K562 (cell line): ENCODE data around the gene AP2S1. TPM values are rescaled to one million over a fixed set of nuclear protein-coding genes. Genes with fewer than 3 reads are reported as not detected.

Experiments used
- BDP1 ChIP-seq: IDR thresholded peaks from 3 replicates; pipeline ENCODE4 v1.6.1; 2011; ENCODE audit not compliant: insufficient read length, insufficient read depth
- COPS2 ChIP-seq: fragments of 450-650 bp; conservative IDR thresholded peaks from 2 replicates; pipeline ENCODE4 v1.6.1; 2016; ENCODE audit warnings: mild to moderate bottlenecking, moderate library complexity
- E2F3 ChIP-seq: fragments of 250-450 bp; sonication (Bioruptor Pico); IDR thresholded peaks from 2 replicates; pipeline ENCODE4 v1.4.0; 2020; ENCODE audit warnings: mild to moderate bottlenecking
- EHMT2 ChIP-seq: fragments of 450-650 bp; IDR thresholded peaks from 2 replicates; pipeline ENCODE4 v1.6.1; 2018; ENCODE audit warnings: antibody characterized with exemption
- ESRRB ChIP-seq: fragments of 250-450 bp; sonication (Bioruptor Pico); IDR thresholded peaks from 2 replicates; pipeline ENCODE4 v1.5.0; 2020; ENCODE audit warnings: mild to moderate bottlenecking, moderate library complexity, borderline replicate concordance
- GATAD2A ChIP-seq: fragments of 450-650 bp; IDR thresholded peaks from 2 replicates; pipeline ENCODE4 v1.6.1; 2017
- JUN ChIP-seq, 2 experiments: sonication (generic) in 1 of 2; formaldehyde crosslinking in 1 of 2; IDR thresholded peaks; 2 replicates each; pipeline versions ENCODE4 v1.6.1 to v1.8.0; 2012 to 2022; ENCODE audit warnings: borderline replicate concordance in 2 of 2, mild to moderate bottlenecking in 2 of 2, improper control_type of control experiment in 1 of 2, low read depth in 1 of 2, low read length in 1 of 2, missing genetic modification reagents in 1 of 2
- MTF1 ChIP-seq: fragments of 250-450 bp; sonication (Bioruptor Pico); IDR thresholded peaks from 2 replicates; pipeline ENCODE4 v1.9.0; 2021; ENCODE audit warnings: moderate library complexity, mild to moderate bottlenecking, inconsistent platforms, borderline replicate concordance
- NR2C1 ChIP-seq, 2 experiments: fragments of 450-650 bp; IDR thresholded peaks; 2 replicates each; pipeline ENCODE4 v1.6.1; 2017; ENCODE audit warnings: mild to moderate bottlenecking in 2 of 2, antibody characterized with exemption in 1 of 2, inconsistent platforms in 1 of 2, missing compliant biosample characterization in 1 of 2, missing genetic modification characterization in 1 of 2
- PHB2 ChIP-seq: fragments of 450-650 bp; IDR thresholded peaks from 2 replicates; pipeline ENCODE4 v1.6.1; 2017; ENCODE audit warnings: low read depth
- PPARD ChIP-seq: fragments of 250-450 bp; sonication (Bioruptor Pico); IDR thresholded peaks from 2 replicates; pipeline ENCODE4 v1.8.0; 2022; ENCODE audit warnings: inconsistent platforms, mild to moderate bottlenecking, moderate library complexity
- RBBP5 ChIP-seq: fragments of 200-600 bp; sonication (generic); IDR thresholded peaks from 2 replicates; pipeline ENCODE4 v1.6.1; 2012; ENCODE audit warnings: borderline replicate concordance, mild to moderate bottlenecking, low read length, control low read depth, inconsistent platforms; ENCODE audit not compliant: insufficient read depth, poor library complexity, severe bottlenecking
- ZFP36 ChIP-seq: fragments of 150-350 bp; IDR thresholded peaks from 2 replicates; pipeline ENCODE4 v1.6.1; 2018; ENCODE audit warnings: low read length, low read depth; ENCODE audit not compliant: partially characterized antibody
- polyA plus RNA-seq, 8 experiments: library from polyadenylated mRNA; depleted of rRNA in 4 of 8; stranded (reverse) in 5 of 8; unstranded in 3 of 8; fragments of >200 nt; fragmentation: Nextera tagmentation in 2 of 8; fragmentation: Illumina TruSeq in 1 of 8; extraction: Ambion mirVana in 2 of 8; extraction: Trizol in 1 of 8; gene quantifications; 2 replicates each; pipeline versions ENCODE4 v1.2.1 to v1.2.3, GENCODE V29; 2011 to 2014; ENCODE audit warnings: inconsistent platforms in 1 of 8, missing spikeins in 1 of 8
- total RNA-seq, 7 experiments: library from RNA; depleted of rRNA in 6 of 7; stranded (reverse); fragments of >200 nt in 6 of 7; fragmentation: Illumina TruSeq in 2 of 7; extraction: Trizol in 2 of 7; gene quantifications; 2 replicates each; pipeline versions ENCODE4 v1.2.1 to v1.2.3, GENCODE V29; 2011 to 2021; ENCODE audit warnings: low replicate concordance in 1 of 7
- TF ChIP-seq, protein P1 (sequence below): sonication (generic); formaldehyde crosslinking; IDR thresholded peaks from 2 replicates; pipeline ENCODE4 v1.8.0; 2023; ENCODE audit warnings: missing genetic modification reagents, mild to moderate bottlenecking, borderline replicate concordance
- TF ChIP-seq, protein P2 (sequence below): sonication (generic); formaldehyde crosslinking; IDR thresholded peaks from 2 replicates; pipeline ENCODE4 v1.8.1; 2023; ENCODE audit warnings: mild to moderate bottlenecking, missing genetic modification reagents
- TF ChIP-seq, protein P3 (sequence below): sonication (generic); formaldehyde crosslinking; IDR thresholded peaks from 2 replicates; pipeline ENCODE4 v1.8.0; 2022; ENCODE audit warnings: mild to moderate bottlenecking, missing genetic modification reagents

AP2S1 gene
- total and polyA plus RNA-seq, 9 of the 15 experiments (the other 6 are each of a cell fraction or from before 2014, with no cell fraction given): 32.4 to 294 (median 136) TPM

GRCh38 chr19:46850228-46851203 is at the start of gene AP2S1 (continued):
- TF ChIP-seq, protein P1, sequence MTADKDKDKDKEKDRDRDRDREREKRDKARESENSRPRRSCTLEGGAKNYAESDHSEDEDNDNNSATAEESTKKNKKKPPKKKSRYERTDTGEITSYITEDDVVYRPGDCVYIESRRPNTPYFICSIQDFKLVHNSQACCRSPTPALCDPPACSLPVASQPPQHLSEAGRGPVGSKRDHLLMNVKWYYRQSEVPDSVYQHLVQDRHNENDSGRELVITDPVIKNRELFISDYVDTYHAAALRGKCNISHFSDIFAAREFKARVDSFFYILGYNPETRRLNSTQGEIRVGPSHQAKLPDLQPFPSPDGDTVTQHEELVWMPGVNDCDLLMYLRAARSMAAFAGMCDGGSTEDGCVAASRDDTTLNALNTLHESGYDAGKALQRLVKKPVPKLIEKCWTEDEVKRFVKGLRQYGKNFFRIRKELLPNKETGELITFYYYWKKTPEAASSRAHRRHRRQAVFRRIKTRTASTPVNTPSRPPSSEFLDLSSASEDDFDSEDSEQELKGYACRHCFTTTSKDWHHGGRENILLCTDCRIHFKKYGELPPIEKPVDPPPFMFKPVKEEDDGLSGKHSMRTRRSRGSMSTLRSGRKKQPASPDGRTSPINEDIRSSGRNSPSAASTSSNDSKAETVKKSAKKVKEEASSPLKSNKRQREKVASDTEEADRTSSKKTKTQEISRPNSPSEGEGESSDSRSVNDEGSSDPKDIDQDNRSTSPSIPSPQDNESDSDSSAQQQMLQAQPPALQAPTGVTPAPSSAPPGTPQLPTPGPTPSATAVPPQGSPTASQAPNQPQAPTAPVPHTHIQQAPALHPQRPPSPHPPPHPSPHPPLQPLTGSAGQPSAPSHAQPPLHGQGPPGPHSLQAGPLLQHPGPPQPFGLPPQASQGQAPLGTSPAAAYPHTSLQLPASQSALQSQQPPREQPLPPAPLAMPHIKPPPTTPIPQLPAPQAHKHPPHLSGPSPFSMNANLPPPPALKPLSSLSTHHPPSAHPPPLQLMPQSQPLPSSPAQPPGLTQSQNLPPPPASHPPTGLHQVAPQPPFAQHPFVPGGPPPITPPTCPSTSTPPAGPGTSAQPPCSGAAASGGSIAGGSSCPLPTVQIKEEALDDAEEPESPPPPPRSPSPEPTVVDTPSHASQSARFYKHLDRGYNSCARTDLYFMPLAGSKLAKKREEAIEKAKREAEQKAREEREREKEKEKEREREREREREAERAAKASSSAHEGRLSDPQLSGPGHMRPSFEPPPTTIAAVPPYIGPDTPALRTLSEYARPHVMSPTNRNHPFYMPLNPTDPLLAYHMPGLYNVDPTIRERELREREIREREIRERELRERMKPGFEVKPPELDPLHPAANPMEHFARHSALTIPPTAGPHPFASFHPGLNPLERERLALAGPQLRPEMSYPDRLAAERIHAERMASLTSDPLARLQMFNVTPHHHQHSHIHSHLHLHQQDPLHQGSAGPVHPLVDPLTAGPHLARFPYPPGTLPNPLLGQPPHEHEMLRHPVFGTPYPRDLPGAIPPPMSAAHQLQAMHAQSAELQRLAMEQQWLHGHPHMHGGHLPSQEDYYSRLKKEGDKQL (CRISPR knock-in tag): no peak
- TF ChIP-seq GATAD2A (no peak), PPARD (CRISPR knock-in tag) (no peak), COPS2 (no peak), RBBP5 (peak; percentile 70), BDP1 (no peak), NR2C1 (IDR thresholded peaks at IDR 0.05) (peak; percentile 79), NR2C1 (tag; IDR thresholded peaks at IDR 0.05) (peak; percentile 94), EHMT2 (no peak), JUN (IDR thresholded peaks at IDR 0.05; ENCODE audit: borderline replicate concordance, low read depth, low read length) (peak; percentile 77), JUN (CRISPR knock-in tag; IDR thresholded peaks at IDR 0.05; ENCODE audit: borderline replicate concordance) (no peak), ESRRB (CRISPR knock-in tag) (no peak), E2F3 (CRISPR knock-in tag) (no peak), ZFP36 (no peak), PHB2 (no peak), MTF1 (no peak)
- TF ChIP-seq, protein P2, sequence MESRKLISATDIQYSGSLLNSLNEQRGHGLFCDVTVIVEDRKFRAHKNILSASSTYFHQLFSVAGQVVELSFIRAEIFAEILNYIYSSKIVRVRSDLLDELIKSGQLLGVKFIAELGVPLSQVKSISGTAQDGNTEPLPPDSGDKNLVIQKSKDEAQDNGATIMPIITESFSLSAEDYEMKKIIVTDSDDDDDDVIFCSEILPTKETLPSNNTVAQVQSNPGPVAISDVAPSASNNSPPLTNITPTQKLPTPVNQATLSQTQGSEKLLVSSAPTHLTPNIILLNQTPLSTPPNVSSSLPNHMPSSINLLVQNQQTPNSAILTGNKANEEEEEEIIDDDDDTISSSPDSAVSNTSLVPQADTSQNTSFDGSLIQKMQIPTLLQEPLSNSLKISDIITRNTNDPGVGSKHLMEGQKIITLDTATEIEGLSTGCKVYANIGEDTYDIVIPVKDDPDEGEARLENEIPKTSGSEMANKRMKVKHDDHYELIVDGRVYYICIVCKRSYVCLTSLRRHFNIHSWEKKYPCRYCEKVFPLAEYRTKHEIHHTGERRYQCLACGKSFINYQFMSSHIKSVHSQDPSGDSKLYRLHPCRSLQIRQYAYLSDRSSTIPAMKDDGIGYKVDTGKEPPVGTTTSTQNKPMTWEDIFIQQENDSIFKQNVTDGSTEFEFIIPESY (CRISPR knock-in tag): peak; percentile 50; the same call in 1 of the 2 replicates
- TF ChIP-seq, protein P3, sequence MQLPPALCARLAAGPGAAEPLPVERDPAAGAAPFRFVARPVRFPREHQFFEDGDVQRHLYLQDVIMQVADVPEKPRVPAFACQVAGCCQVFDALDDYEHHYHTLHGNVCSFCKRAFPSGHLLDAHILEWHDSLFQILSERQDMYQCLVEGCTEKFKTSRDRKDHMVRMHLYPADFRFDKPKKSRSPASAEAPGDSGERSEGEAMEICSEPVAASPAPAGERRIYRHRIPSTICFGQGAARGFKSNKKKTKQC (CRISPR knock-in tag): 0 out of 2 replicates have a peak, but pooled peaks have one; percentile 13
